Measurements from ENCODE around the gene SCCPDH. TPM values are rescaled to one million over a fixed set of nuclear protein-coding genes. Genes with fewer than 3 reads are reported as not detected.

The SCCPDH gene
- total and polyA plus RNA-seq, 10 donors, result 6.8 to 15.8 (median 13.0) TPM

- peaks cover 3 to 38% (median 22%) of the 10 kb centered on the region in 6 donors for H3K4me1 ChIP-seq
- H3K4me3 ChIP-seq, result peak overlapping the region; percentile 58 to 95 (median 87)
- TF ChIP-seq CTCF (IDR thresholded peaks at IDR 0.05 in 8 of 11, conservative IDR thresholded peaks at IDR 0.05 in 3 of 11), result no peak
- TF ChIP-seq POLR2A (IDR thresholded peaks at IDR 0.05), result no peak
- no peak for TF ChIP-seq POLR2AphosphoS5 (IDR thresholded peaks at IDR 0.05)
- intact Hi-C loops (cut with DNase I; ENCODE audit: low total_unique reads), result no loop called here
- 1 to 3% (median 2%) methylated on average over 13 of the region's 13 CpGs for WGBS, 5 donors
- peak overlapping the region; percentile 32 to 84 (median 76) for H3K27ac ChIP-seq
- H3K9me3 ChIP-seq, result peaks cover 0 to 30% (median 23%) of the 10 kb centered on the region in 8 donors
- H3K36me3 ChIP-seq, result peaks cover 0 to 29% (median 19%) of the 10 kb centered on the region in 6 donors
- H3K27me3 ChIP-seq (replicated peaks in 1 of 7), result no peaks in the 10 kb centered on the region
- DNase-seq, result no peak
Observed at GRCh38 chr1:246724731-246725095, 504 bp downstream of the SCCPDH start.

GRCh38 chr1:246725191-246725590 lies 982 bp downstream of the SCCPDH start:
- intact Hi-C loops (cut with DNase I; ENCODE audit: low total_unique reads), result no loop called here

GRCh38 chr1:246726255-246726679 lies 2.1 kb downstream of the SCCPDH start:
- Histone ChIP-seq H3K36me3 (peaks cover 0 to 45% (median 27%) of the 10 kb centered on the region in 6 donors), H3K9me3 (peaks cover 0 to 23% (median 14%) of the 10 kb centered on the region in 8 donors), H3K4me3 (no peak overlapping the region), H3K27ac (peak overlapping the region in 3 of 8 donors; percentile 21 to 52 (median 33)), H3K4me1 (peaks cover 3 to 42% (median 22%) of the 10 kb centered on the region in 6 donors), H3K27me3 (replicated peaks in 1 of 7) (no peaks in the 10 kb centered on the region)
- intact Hi-C loops (cut with DNase I; ENCODE audit: low total_unique reads), result no loop called here
- WGBS, 5 donors, result 49 to 74% (median 59%) methylated on average over 4 of the region's 4 CpGs
- no peak for TF ChIP-seq CTCF (IDR thresholded peaks at IDR 0.05 in 8 of 11, conservative IDR thresholded peaks at IDR 0.05 in 3 of 11)
- TF ChIP-seq POLR2A (IDR thresholded peaks at IDR 0.05), result no peak
- no peak for DNase-seq

More at GRCh38 chr1:246725191-246725590, 982 bp downstream of the SCCPDH start:
- Histone ChIP-seq H3K9me3 (peaks cover 0 to 29% (median 20%) of the 10 kb centered on the region in 8 donors), H3K4me1 (peaks cover 3 to 38% (median 22%) of the 10 kb centered on the region in 6 donors), H3K27ac (no peak overlapping the region), H3K36me3 (peaks cover 0 to 34% (median 23%) of the 10 kb centered on the region in 6 donors), H3K27me3 (replicated peaks in 1 of 7) (no peaks in the 10 kb centered on the region), H3K4me3 (peak overlapping the region in 7 of 8 donors; percentile 76 to 95 (median 91))
- DNase-seq, result no peak
- TF ChIP-seq CTCF (IDR thresholded peaks at IDR 0.05 in 8 of 11, conservative IDR thresholded peaks at IDR 0.05 in 3 of 11), result no peak
- no peak for TF ChIP-seq POLR2AphosphoS5 (IDR thresholded peaks at IDR 0.05)
- 67 to 75% (median 72%) methylated on average over 9 of the region's 9 CpGs for WGBS, 5 donors

- H3K36me3 ChIP-seq, result peaks cover 0 to 51% (median 32%) of the 10 kb centered on the region in 6 donors
- no peak for DNase-seq
- peak overlapping the region in 3 of 8 donors; percentile 21 to 52 (median 33) for H3K27ac ChIP-seq
- H3K4me1 ChIP-seq, result peaks cover 3 to 43% (median 22%) of the 10 kb centered on the region in 6 donors
- H3K9me3 ChIP-seq, result peaks cover 0 to 23% (median 14%) of the 10 kb centered on the region in 8 donors
- intact Hi-C loops (cut with DNase I; ENCODE audit: low total_unique reads), result no loop called here
- no peak overlapping the region for H3K4me3 ChIP-seq
- WGBS, 5 donors, result 87 to 92% (median 90%) methylated on average over 4 of the region's 4 CpGs
- H3K27me3 ChIP-seq (replicated peaks in 1 of 7), result no peaks in the 10 kb centered on the region
- TF ChIP-seq POLR2A (IDR thresholded peaks at IDR 0.05), result no peak
- no peak for TF ChIP-seq CTCF (IDR thresholded peaks at IDR 0.05 in 8 of 11, conservative IDR thresholded peaks at IDR 0.05 in 3 of 11)
- TF ChIP-seq POLR2AphosphoS5 (IDR thresholded peaks at IDR 0.05), result no peak
Observed at GRCh38 chr1:246726881-246727280, 2.7 kb downstream of the SCCPDH start.
